ENCODE data around the gene NTHL1. TPM values are rescaled to one million over a fixed set of nuclear protein-coding genes. Genes with fewer than 3 reads are reported as not detected.
A peak's percentile ranks its signal among the peaks of the same experiment; 100 is the strongest.

The NTHL1 gene
- total and polyA plus RNA-seq, 9 donors, result 11.5 to 20.2 (median 14.5) TPM

DNA sequence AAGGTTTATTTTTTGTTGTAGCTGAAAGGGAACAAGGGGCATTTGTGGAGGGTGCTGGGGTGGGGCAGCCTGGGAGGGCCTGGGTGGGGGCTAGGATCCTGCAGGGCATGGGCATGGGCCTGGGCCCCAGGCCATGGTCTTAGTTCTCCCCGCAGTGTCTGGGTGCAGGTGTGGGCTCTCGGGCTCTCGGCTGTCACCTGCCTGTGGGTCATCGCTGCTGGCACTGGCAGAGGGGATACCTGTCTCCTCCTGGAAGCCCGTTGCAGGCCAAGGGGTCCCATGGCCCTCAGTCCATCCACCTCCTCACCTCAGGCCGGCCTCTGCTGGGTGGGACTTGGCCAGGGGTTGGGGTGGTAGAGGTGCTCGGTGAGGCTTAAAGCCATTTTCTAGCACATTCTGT lies 30.5 kb upstream of the NTHL1 start:
- H3K27ac ChIP-seq (ENCODE audit: low read length), result no peak overlapping the region
- H3K4me3 ChIP-seq (ENCODE audit: low read length), result no peak overlapping the region
- H3K36me3 ChIP-seq (ENCODE audit: control insufficient read depth, insufficient read depth, low read length), result peaks cover 88% of the 10 kb centered on the region
- peaks cover 18% of the 10 kb centered on the region for H3K4me1 ChIP-seq (ENCODE audit: control insufficient read depth, insufficient read depth, low read length)
- no peak for DNase-seq
- 100% methylated on average over 1 of the region's 7 CpGs for WGBS (ENCODE audit: insufficient coverage)
- H3K9me3 ChIP-seq (replicated peaks; ENCODE audit: control insufficient read depth, low read depth, low read length), result no peaks in the 10 kb centered on the region
- no peaks in the 10 kb centered on the region for H3K27me3 ChIP-seq (ENCODE audit: control insufficient read depth, insufficient read depth, low read length)

GRCh38 chr16:2077696-2078095 lies 30.1 kb upstream of the NTHL1 start:
- no peak overlapping the region for H3K27ac ChIP-seq (ENCODE audit: low read length)
- no peak for DNase-seq
- no peak overlapping the region for H3K4me3 ChIP-seq (ENCODE audit: low read length)
- no peaks in the 10 kb centered on the region for H3K9me3 ChIP-seq (replicated peaks; ENCODE audit: control insufficient read depth, low read depth, low read length)
- WGBS (ENCODE audit: insufficient coverage), result 91% methylated on average over 20 of the region's 21 CpGs
- H3K27me3 ChIP-seq (ENCODE audit: control insufficient read depth, insufficient read depth, low read length), result no peaks in the 10 kb centered on the region
- peaks cover 14% of the 10 kb centered on the region for H3K4me1 ChIP-seq (ENCODE audit: control insufficient read depth, insufficient read depth, low read length)
- peaks cover 89% of the 10 kb centered on the region for H3K36me3 ChIP-seq (ENCODE audit: control insufficient read depth, insufficient read depth, low read length)

GRCh38 chr16:2077016-2077415 lies 29.4 kb upstream of the NTHL1 start:
- H3K4me1 ChIP-seq (ENCODE audit: control insufficient read depth, insufficient read depth, low read length), result peaks cover 8% of the 10 kb centered on the region
- peaks cover 89% of the 10 kb centered on the region for H3K36me3 ChIP-seq (ENCODE audit: control insufficient read depth, insufficient read depth, low read length)
- H3K9me3 ChIP-seq (replicated peaks; ENCODE audit: control insufficient read depth, low read depth, low read length), result no peaks in the 10 kb centered on the region
- H3K4me3 ChIP-seq (ENCODE audit: low read length), result no peak overlapping the region
- no peak overlapping the region for H3K27ac ChIP-seq (ENCODE audit: low read length)
- WGBS (ENCODE audit: insufficient coverage), result 84% methylated on average over 17 of the region's 17 CpGs
- DNase-seq, result no peak
- no peaks in the 10 kb centered on the region for H3K27me3 ChIP-seq (ENCODE audit: control insufficient read depth, insufficient read depth, low read length)

GRCh38 chr16:2076072-2076865 lies 28.6 kb upstream of the NTHL1 start:
- H3K9me3 ChIP-seq (replicated peaks; ENCODE audit: control insufficient read depth, low read depth, low read length), result no peaks in the 10 kb centered on the region
- peaks cover 2% of the 10 kb centered on the region for H3K4me1 ChIP-seq (ENCODE audit: control insufficient read depth, insufficient read depth, low read length)
- H3K27ac ChIP-seq (ENCODE audit: low read length), result no peak overlapping the region
- WGBS (ENCODE audit: insufficient coverage), result 94% methylated on average over 22 of the region's 28 CpGs
- H3K4me3 ChIP-seq (ENCODE audit: low read length), result no peak overlapping the region
- H3K36me3 ChIP-seq (ENCODE audit: control insufficient read depth, insufficient read depth, low read length), result peaks cover 89% of the 10 kb centered on the region
- DNase-seq, result no peak
- no peaks in the 10 kb centered on the region for H3K27me3 ChIP-seq (ENCODE audit: control insufficient read depth, insufficient read depth, low read length)

DNA sequence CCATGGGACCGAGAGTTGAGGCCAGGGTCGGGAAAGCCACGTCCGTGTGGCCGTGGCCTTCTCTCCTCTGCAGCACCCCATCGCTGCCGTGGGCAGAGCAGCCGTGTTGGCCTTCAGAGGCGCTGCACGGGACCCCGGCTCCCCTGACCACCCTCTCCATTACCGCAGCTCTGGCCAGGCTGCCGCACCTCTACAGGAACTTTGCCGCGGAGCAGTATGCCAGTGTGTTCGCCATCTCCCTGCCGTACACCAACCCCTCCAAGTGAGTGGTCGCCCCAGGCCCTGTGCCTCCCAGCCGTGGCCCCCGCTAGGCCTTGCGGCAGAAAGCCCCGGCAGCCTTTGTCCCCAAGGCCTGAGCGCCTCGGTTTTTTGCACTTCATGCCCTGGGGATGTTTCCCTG lies 28.0 kb upstream of the NTHL1 start:
- H3K27ac ChIP-seq (ENCODE audit: low read length), result no peak overlapping the region
- H3K4me3 ChIP-seq (ENCODE audit: low read length), result no peak overlapping the region
- H3K27me3 ChIP-seq (ENCODE audit: control insufficient read depth, insufficient read depth, low read length), result no peaks in the 10 kb centered on the region
- DNase-seq, result no peak
- H3K9me3 ChIP-seq (replicated peaks; ENCODE audit: control insufficient read depth, low read depth, low read length), result no peaks in the 10 kb centered on the region
- 93% methylated on average over 24 of the region's 24 CpGs for WGBS (ENCODE audit: insufficient coverage)
- peaks cover 87% of the 10 kb centered on the region for H3K36me3 ChIP-seq (ENCODE audit: control insufficient read depth, insufficient read depth, low read length)
- H3K4me1 ChIP-seq (ENCODE audit: control insufficient read depth, insufficient read depth, low read length), result peaks cover 2% of the 10 kb centered on the region

DNA sequence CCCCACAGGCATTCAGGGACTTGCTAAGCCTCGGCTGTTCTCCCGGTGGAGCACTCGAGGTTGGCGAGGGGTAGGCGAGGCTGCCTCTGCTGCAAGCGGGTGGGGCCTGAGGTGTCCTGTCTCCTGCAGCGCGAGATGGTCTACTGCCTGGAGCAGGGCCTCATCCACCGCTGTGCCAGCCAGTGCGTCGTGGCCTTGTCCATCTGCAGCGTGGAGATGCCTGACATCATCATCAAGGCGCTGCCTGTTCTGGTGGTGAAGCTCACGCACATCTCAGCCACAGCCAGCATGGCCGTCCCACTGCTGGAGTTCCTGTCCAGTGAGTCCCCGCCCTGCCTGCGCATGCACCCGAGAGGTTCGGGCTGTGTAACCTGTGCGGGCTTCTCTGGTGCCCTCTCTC lies 26.4 kb upstream of the NTHL1 start:
- Histone ChIP-seq H3K27me3 (ENCODE audit: control insufficient read depth, insufficient read depth, low read length) (no peaks in the 10 kb centered on the region), H3K27ac (ENCODE audit: low read length) (no peak overlapping the region), H3K36me3 (ENCODE audit: control insufficient read depth, insufficient read depth, low read length) (peaks cover 85% of the 10 kb centered on the region), H3K4me1 (ENCODE audit: control insufficient read depth, insufficient read depth, low read length) (peaks cover 2% of the 10 kb centered on the region), H3K4me3 (ENCODE audit: low read length) (no peak overlapping the region), H3K9me3 (replicated peaks; ENCODE audit: control insufficient read depth, low read depth, low read length) (no peaks in the 10 kb centered on the region)
- WGBS (ENCODE audit: insufficient coverage), result 89% methylated on average over 20 of the region's 20 CpGs
- no peak for DNase-seq

DNA sequence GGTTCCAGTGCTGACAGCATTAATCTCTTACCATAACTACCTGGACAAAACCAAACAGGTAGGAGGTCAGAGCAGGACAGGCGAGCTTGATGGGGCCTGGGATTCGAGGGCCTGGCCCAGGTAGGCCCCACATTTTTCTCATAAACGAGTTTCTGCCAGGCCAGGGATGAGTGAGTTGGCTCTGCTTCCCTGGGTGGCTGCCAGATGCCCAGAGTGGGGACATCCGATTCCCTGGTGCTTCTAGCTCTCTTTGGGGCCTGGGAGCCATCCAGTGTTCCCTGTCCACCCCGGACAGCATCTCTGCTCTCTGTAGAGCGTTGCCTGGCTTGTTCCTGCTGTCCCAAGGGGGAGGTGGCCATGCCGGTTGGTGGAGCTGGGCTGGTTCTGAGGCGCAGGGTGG lies 25.3 kb upstream of the NTHL1 start:
- 85% methylated on average over 6 of the region's 8 CpGs for WGBS (ENCODE audit: insufficient coverage)
- Histone ChIP-seq H3K27ac (ENCODE audit: low read length) (no peak overlapping the region), H3K9me3 (replicated peaks; ENCODE audit: control insufficient read depth, low read depth, low read length) (no peaks in the 10 kb centered on the region), H3K4me1 (ENCODE audit: control insufficient read depth, insufficient read depth, low read length) (peaks cover 2% of the 10 kb centered on the region), H3K36me3 (ENCODE audit: control insufficient read depth, insufficient read depth, low read length) (peaks cover 82% of the 10 kb centered on the region), H3K4me3 (ENCODE audit: low read length) (no peak overlapping the region), H3K27me3 (ENCODE audit: control insufficient read depth, insufficient read depth, low read length) (no peaks in the 10 kb centered on the region)
- no peak for DNase-seq

- Histone ChIP-seq H3K27me3 (ENCODE audit: control insufficient read depth, insufficient read depth, low read length) (no peaks in the 10 kb centered on the region), H3K4me3 (ENCODE audit: low read length) (no peak overlapping the region), H3K36me3 (ENCODE audit: control insufficient read depth, insufficient read depth, low read length) (peaks cover 76% of the 10 kb centered on the region), H3K27ac (ENCODE audit: low read length) (no peak overlapping the region), H3K4me1 (ENCODE audit: control insufficient read depth, insufficient read depth, low read length) (peaks cover 2% of the 10 kb centered on the region), H3K9me3 (replicated peaks; ENCODE audit: control insufficient read depth, low read depth, low read length) (no peaks in the 10 kb centered on the region)
- WGBS (ENCODE audit: insufficient coverage), result 64% methylated on average over 30 of the region's 34 CpGs
- DNase-seq, result peak; percentile 63
Measured at GRCh38 chr16:2071454-2072202, 24.0 kb upstream of the NTHL1 start.

DNA sequence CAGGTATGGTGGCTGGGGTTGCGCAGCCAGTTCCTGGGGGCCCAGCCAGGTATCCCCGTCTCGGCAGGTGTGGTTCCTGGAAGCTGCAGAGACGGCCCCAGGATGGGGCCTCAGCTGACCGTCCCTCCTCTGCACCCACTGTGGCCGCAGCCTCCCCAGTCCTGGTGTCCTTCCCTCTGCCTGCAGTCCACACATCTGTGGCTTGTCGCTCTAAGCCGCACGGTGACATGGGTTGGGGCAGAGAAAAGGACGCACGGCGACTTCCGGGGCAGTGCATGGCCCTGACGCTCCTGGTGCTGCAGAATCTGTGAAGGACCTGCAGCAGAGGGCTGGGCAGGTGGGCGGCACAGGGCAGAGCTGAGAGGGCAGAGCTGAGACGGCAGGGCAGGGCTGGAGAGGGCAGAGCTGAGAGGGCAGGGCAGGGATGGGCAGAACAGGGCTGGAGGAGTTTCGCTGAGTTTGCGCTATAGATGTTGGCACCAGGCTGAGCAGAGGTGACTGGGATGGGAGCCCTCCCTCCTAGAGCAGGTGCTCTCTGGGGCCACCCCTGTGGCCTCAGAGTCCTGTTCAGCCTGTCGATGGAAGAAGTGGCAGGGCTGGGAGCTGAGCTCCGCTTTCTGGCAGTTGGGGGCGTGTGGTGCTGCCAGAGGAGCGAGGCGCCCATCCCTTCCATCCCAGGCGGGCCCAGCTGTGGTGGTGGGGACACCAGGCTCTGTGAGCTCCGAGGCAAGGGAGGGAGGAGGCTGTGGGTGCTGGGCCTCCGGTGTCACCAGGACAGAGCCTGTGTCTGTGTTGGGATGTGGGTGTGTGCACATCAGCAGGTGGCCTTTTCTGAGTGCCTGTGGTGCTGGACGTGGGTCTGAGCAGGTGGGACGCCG lies 23.2 kb upstream of the NTHL1 start:
- H3K9me3 ChIP-seq (replicated peaks; ENCODE audit: control insufficient read depth, low read depth, low read length), result no peaks in the 10 kb centered on the region
- 90% methylated on average over 21 of the region's 29 CpGs for WGBS (ENCODE audit: insufficient coverage)
- no peak overlapping the region for H3K4me3 ChIP-seq (ENCODE audit: low read length)
- no peaks in the 10 kb centered on the region for H3K27me3 ChIP-seq (ENCODE audit: control insufficient read depth, insufficient read depth, low read length)
- H3K36me3 ChIP-seq (ENCODE audit: control insufficient read depth, insufficient read depth, low read length), result peaks cover 75% of the 10 kb centered on the region
- DNase-seq, result no peak
- no peak overlapping the region for H3K27ac ChIP-seq (ENCODE audit: low read length)
- peaks cover 2% of the 10 kb centered on the region for H3K4me1 ChIP-seq (ENCODE audit: control insufficient read depth, insufficient read depth, low read length)

- Histone ChIP-seq H3K4me3 (ENCODE audit: low read length) (no peak overlapping the region), H3K27me3 (ENCODE audit: control insufficient read depth, insufficient read depth, low read length) (no peaks in the 10 kb centered on the region), H3K27ac (ENCODE audit: low read length) (no peak overlapping the region), H3K4me1 (ENCODE audit: control insufficient read depth, insufficient read depth, low read length) (no peaks in the 10 kb centered on the region), H3K36me3 (ENCODE audit: control insufficient read depth, insufficient read depth, low read length) (peaks cover 72% of the 10 kb centered on the region), H3K9me3 (replicated peaks; ENCODE audit: control insufficient read depth, low read depth, low read length) (no peaks in the 10 kb centered on the region)
- 95% methylated on average over 4 of the region's 11 CpGs for WGBS (ENCODE audit: insufficient coverage)
- DNase-seq, result no peak
Measured at GRCh38 chr16:2066139-2066538, 18.5 kb upstream of the NTHL1 start.
